AG10803 (cell line): ENCODE measurements around the gene MRFAP1.

ENCODE experiments used
- DNase-seq: peaks from one replicate; pipeline ENCODE4 v3.0.0; 2010; ENCODE audit warnings: low read depth
- H3K4me3 ChIP-seq: 2 replicates; pipeline ENCODE4 v1.5.1; 2011; ENCODE audit warnings: mild to moderate bottlenecking, low read length, control low read depth
- TF ChIP-seq, protein P1 (sequence below): conservative IDR thresholded peaks from 2 replicates; pipeline ENCODE4 v1.5.1; 2011; ENCODE audit warnings: mild to moderate bottlenecking, low read length, control low read depth, inconsistent platforms

The MRFAP1 gene

DNA sequence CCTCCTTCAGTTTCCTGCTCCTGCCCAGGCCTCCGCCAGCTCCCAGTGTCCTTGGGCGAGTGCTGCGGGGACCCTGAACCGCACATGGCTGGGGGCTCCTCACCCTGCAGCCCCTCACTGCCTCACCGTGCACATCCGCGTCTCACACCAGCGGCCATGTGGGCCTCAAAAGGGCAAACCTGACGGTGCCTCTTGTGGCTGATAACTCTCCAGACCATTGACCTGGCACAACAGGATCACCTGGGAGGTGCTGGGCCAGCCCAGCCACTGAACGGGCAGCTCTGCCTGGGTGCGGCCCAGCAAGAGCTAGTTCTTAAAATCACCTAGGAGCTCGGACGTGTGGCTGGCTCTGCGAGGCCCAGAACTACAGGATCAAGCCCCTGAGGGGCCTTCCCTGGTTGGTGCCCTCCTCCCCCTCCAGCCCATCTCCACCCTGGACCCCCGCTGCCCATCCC, 49.0 kb downstream of the MRFAP1 start:
- H3K4me3 ChIP-seq, result no peak overlapping the region
- DNase-seq, result no peak
- TF ChIP-seq, protein P1, sequence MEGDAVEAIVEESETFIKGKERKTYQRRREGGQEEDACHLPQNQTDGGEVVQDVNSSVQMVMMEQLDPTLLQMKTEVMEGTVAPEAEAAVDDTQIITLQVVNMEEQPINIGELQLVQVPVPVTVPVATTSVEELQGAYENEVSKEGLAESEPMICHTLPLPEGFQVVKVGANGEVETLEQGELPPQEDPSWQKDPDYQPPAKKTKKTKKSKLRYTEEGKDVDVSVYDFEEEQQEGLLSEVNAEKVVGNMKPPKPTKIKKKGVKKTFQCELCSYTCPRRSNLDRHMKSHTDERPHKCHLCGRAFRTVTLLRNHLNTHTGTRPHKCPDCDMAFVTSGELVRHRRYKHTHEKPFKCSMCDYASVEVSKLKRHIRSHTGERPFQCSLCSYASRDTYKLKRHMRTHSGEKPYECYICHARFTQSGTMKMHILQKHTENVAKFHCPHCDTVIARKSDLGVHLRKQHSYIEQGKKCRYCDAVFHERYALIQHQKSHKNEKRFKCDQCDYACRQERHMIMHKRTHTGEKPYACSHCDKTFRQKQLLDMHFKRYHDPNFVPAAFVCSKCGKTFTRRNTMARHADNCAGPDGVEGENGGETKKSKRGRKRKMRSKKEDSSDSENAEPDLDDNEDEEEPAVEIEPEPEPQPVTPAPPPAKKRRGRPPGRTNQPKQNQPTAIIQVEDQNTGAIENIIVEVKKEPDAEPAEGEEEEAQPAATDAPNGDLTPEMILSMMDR, result no peak
